ENCODE data around the gene JMY. TPM values are rescaled to one million over a fixed set of nuclear protein-coding genes. Genes with fewer than 3 reads are reported as not detected.

JMY gene
- total and polyA plus RNA-seq, 2 of the 8 experiments (the other 6 are each of a cell fraction or from before 2014, with no cell fraction given), result 2.8 to 13.9 TPM

DNA sequence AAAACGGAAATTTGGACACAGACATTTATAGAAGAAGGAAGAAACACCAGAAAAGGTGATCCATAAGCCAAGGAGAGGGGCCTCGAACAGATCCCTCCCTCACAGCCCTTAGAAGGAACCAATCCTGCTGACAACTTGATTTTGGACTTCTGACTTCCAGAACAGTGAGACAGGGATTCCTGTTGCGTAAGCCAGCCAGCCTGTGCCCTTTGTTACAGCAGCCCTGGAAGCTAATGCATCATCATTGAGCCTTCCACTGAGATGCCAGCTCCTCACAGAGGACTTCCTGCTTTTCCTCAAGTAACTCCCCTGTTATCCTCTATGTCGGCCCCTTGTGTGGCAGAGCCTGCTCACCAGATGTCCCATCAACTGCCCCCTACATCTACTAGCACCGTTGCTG lies 94.1 kb downstream of the JMY start:
- H3K14ac ChIP-seq (ENCODE audit: insufficient read length), result no peak overlapping the region
- H3K79me2 ChIP-seq (ENCODE audit: control insufficient read depth in 1 of 2, insufficient read depth in 2 of 2, low read length in 2 of 2), result no peaks in the 10 kb centered on the region
- no peak overlapping the region for H4K8ac ChIP-seq (ENCODE audit: extremely low read depth, insufficient read depth, low read length)
- no peak overlapping the region for H3K4ac ChIP-seq (replicated peaks; ENCODE audit: insufficient read length, low read depth, low read length)
- H4K91ac ChIP-seq (replicated peaks; ENCODE audit: insufficient read length, low read length), result no peak overlapping the region
- H2AFZ ChIP-seq (ENCODE audit: low read length), result no peak overlapping the region
- FAIRE-seq, result no peak
- H3K56ac ChIP-seq (replicated peaks; ENCODE audit: insufficient read length, low read depth, low read length), result no peak overlapping the region
- H2AK5ac ChIP-seq (ENCODE audit: low read depth, low read length), result no peak overlapping the region
- no peak overlapping the region for H2BK5ac ChIP-seq (ENCODE audit: low read depth, low read length)
- H3K27me3 ChIP-seq (replicated peaks in 1 of 4; ENCODE audit: control insufficient read depth in 3 of 4, extremely low read depth in 1 of 4, insufficient read depth in 3 of 4, low read length in 3 of 4), result no peaks in the 10 kb centered on the region
- H3K36me3 ChIP-seq (ENCODE audit: control insufficient read depth in 2 of 4, insufficient read depth in 4 of 4, low read length in 3 of 4), result no peaks in the 10 kb centered on the region
- POLR2A ChIA-PET (ENCODE audit: partially characterized antibody), result no interaction called here
- H2BK12ac ChIP-seq (ENCODE audit: low read depth, low read length), result no peak overlapping the region
- no peaks in the 10 kb centered on the region for H3K79me1 ChIP-seq (ENCODE audit: low read depth, low read length)
- H4K20me1 ChIP-seq (replicated peaks in 1 of 2; ENCODE audit: control insufficient read depth in 1 of 2, insufficient read depth in 2 of 2, low read length in 2 of 2), result no peaks in the 10 kb centered on the region
- H3K9ac ChIP-seq (replicated peaks in 1 of 4; ENCODE audit: extremely low read depth in 1 of 4, low read depth in 3 of 4, low read length in 3 of 4), result no peak overlapping the region
- WGBS, 2 experiments (ENCODE audit: extremely low coverage in 1 of 2, insufficient coverage in 1 of 2, insufficient read length in 1 of 2, insufficient replicate concordance in 2 of 2, low coverage in 1 of 2, low lambda C conversion rate in 2 of 2, missing lambda C conversion rate in 1 of 2), result 85% methylated on average over 5 of the region's 5 CpGs; no CpG with 5 or more reads in 1 of the 2 experiments
- no peak overlapping the region for H2BK20ac ChIP-seq (ENCODE audit: low read length)
- H3K23me2 ChIP-seq (ENCODE audit: low read depth, low read length), result no peaks in the 10 kb centered on the region; the same call in 1 of the 2 replicates
- no peaks in the 10 kb centered on the region for H3K9me3 ChIP-seq (ENCODE audit: insufficient read depth in 2 of 2, low read depth in 1 of 2, low read length in 1 of 2)
- no peak overlapping the region for H3K27ac ChIP-seq (ENCODE audit: low read depth, low read length)
- no peak overlapping the region for H3K4me2 ChIP-seq (ENCODE audit: insufficient read depth in 1 of 2, low read depth in 2 of 2, low read length in 2 of 2)
- CTCF ChIA-PET (ENCODE audit: partially characterized antibody), result no interaction called here
- no peak overlapping the region for H3K23ac ChIP-seq (ENCODE audit: insufficient read length)
- no peak overlapping the region for H3K18ac ChIP-seq (ENCODE audit: extremely low read depth, low read length)
- no peak overlapping the region for H3K4me3 ChIP-seq (ENCODE audit: extremely low read depth in 1 of 4, insufficient read depth in 2 of 4, low read depth in 3 of 4, low read length in 4 of 4)
- no peak overlapping the region for H4K5ac ChIP-seq (ENCODE audit: insufficient read length, low read depth, low read length)
- TF ChIP-seq CEBPB (IDR thresholded peaks at IDR 0.05; ENCODE audit: low read depth, low read length) (peak; percentile 80), EZH2 (IDR thresholded peaks at IDR 0.05; ENCODE audit: low read depth, low read length, severe bottlenecking) (no peak)
- no peak overlapping the region for H2BK120ac ChIP-seq (replicated peaks; ENCODE audit: low read depth, low read length)
- no peak overlapping the region for H2BK15ac ChIP-seq (ENCODE audit: low read length)
- DNase-seq (ENCODE audit: low read depth in 1 of 2, low spot score in 2 of 2), result no peak
- H3K4me1 ChIP-seq (replicated peaks in 1 of 4; ENCODE audit: control insufficient read depth in 3 of 4, insufficient read depth in 4 of 4, low read length in 3 of 4), result no peaks in the 10 kb centered on the region; a peak in 1 of 7 replicates
